GM21390 (cell line): ENCODE data around the gene NXPH3.

Experiments
- ATAC-seq: cut with Tn5 transposase; IDR thresholded peaks from one replicate; pipeline ENCODE4 v1.9.1; 2021; ENCODE audit not compliant: unreplicated experiment

Gene NXPH3

GRCh38 chr17:49576088-49576916 is 631 bp downstream of the NXPH3 start:
- no peak for ATAC-seq

DNA sequence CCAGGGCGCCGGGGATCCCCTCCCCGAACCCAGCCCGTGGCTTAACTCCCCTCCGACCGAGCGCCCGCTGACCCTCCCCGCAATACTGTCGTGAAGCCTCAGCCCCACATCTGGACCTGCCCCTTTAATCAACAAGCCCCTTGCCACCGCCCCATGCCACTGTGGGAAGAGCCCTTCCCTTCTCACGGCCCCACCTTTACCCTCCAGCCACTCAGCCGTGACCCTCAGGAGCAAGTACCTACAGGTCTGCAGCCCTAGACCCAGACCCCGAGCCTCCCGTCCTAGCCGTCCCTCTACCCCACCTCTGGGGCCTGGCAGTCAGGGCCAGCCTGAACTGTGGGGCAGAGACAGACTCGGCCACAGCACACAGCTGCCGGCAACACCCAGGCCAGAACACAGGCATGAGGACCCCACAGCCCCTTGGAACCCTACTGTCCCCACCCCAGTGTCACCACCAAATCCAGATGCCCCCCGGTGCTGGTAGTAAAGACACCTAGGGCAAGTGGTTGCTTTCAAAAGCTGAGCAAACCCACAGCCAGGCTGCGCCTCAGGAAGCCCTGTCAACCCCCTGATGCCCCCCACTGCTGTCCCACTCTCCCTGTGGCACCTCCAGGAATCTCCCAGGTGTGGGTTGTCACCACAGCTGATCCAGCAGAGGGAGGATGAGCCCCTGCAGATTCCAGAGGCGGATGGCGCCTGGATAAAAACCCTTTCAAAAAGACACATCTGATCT is 1.4 kb downstream of the NXPH3 start:
- no peak for ATAC-seq

GRCh38 chr17:49577650-49577934 is 1.9 kb downstream of the NXPH3 start:
- no peak for ATAC-seq

DNA sequence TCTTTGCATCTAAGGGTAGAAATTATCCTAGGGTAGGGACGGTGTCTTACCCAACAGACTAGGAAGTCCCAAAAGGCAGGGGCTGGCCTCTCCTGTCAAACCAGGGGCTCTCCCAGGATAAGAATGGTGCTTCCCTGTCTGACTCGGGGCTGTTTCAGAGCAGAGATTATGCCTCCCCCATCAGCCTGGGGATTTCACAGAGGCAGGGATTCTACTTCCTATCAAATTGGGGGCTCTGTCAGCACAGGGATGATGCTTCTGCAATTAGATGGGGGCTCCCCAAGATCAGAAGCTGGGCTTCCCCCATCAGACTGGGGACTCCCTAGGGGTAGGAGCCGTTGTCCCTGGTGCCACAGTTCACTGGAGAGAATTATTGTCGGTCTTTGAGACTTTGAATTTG is 2.3 kb downstream of the NXPH3 start:
- no peak for ATAC-seq

GRCh38 chr17:49578414-49578813 is 2.7 kb downstream of the NXPH3 start:
- ATAC-seq: no peak

DNA sequence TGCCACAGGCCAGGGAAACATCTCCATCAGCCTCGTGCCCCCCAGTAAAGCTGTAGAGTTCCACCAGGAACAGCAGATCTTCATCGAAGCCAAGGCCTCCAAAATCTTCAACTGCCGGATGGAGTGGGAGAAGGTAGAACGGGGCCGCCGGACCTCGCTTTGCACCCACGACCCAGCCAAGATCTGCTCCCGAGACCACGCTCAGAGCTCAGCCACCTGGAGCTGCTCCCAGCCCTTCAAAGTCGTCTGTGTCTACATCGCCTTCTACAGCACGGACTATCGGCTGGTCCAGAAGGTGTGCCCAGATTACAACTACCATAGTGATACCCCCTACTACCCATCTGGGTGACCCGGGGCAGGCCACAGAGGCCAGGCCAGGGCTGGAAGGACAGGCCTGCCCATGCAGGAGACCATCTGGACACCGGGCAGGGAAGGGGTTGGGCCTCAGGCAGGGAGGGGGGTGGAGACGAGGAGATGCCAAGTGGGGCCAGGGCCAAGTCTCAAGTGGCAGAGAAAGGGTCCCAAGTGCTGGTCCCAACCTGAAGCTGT is 3.4 kb downstream of the NXPH3 start:
- ATAC-seq: no peak

DNA sequence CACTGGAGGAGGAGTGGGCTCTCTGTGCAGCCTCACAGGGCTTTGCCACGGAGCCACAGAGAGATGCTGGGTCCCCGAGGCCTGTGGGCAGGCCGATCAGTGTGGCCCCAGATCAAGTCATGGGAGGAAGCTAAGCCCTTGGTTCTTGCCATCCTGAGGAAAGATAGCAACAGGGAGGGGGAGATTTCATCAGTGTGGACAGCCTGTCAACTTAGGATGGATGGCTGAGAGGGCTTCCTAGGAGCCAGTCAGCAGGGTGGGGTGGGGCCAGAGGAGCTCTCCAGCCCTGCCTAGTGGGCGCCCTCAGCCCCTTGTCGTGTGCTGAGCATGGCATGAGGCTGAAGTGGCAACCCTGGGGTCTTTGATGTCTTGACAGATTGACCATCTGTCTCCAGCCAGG is 3.9 kb downstream of the NXPH3 start:
- no peak for ATAC-seq

DNA sequence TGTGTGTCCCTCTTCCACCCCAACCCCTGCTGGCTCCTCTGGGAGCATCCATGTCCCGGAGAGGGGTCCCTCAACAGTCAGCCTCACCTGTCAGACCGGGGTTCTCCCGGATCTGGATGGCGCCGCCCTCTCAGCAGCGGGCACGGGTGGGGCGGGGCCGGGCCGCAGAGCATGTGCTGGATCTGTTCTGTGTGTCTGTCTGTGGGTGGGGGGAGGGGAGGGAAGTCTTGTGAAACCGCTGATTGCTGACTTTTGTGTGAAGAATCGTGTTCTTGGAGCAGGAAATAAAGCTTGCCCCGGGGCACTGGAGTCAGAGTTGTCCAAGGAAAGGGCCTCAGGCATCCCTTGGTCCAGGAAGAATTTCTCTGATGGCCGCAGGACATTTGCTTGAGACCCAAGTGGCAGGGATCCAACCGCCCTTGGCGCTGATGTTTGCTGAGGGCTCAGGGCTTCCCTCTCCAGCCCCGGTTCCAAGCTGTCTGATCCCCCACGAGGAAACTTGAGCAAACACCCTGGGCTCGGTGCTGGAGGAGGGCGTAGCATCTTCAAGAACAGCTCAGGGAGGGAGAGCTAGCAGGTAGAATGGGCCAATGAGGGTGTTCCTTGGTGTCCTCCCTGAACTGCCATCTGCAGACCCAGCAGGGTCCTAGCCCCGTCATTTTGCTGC is 4.5 kb downstream of the NXPH3 start:
- no peak for ATAC-seq

DNA sequence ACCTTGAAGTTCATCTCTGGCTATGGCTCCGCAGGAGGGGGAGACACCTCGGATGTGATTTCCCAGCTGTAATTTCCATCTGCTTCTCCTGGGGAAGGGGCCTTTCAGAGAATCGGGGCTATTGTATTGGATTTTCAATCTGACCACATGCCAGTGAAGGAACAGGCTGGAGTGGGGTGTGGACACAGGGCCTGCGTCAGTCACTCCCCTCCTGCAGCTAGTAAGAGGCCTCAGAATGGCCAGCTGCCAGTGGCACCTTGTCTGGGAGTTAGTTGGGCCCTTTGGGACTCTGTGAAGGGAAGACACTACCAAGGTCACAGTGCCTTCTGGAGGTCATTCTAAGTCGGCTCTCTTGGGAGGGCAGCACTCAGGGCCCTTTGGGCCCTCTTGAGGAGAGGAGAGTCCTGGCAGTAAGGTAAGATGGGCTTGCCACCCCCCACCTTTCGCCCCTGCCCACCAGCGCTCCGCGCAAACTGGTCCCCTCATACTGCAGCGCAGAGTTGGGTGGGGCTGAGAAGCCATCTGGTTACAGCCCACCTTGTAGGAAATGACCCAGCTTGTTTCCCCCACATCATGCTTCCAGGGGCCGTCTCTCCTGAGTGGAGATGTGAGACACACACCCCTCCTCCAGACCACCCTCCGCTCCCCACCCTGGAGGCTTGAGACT is 5.4 kb downstream of the NXPH3 start:
- no peak for ATAC-seq

GRCh38 chr17:49581648-49581998 is 6.0 kb downstream of the NXPH3 start:
- no peak for ATAC-seq

GRCh38 chr17:49582055-49582722 is 6.5 kb downstream of the NXPH3 start:
- no peak for ATAC-seq

DNA sequence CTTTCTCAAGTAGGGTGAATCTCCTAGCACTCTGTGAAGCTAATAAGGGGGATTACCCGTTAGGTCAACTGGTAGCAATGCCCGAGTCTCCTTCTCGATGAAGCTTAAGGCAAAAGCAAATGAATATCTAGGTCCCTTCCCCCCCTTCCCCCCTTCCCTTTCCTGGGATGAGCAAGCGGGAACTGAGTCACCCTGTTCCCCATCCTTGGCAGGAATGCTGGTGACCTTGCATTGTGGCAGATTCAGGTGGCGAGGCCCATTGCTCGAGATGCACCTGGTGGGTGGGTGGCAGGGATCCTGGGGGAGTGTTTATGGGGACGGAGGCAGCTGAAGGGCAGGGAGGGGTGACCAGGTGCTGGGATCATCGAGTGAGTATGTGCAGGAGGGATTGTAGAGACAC is 7.1 kb downstream of the NXPH3 start:
- no peak for ATAC-seq

- no peak for ATAC-seq
These were observed 7.6 kb downstream of the NXPH3 start for GRCh38 chr17:49583226-49583625.

DNA sequence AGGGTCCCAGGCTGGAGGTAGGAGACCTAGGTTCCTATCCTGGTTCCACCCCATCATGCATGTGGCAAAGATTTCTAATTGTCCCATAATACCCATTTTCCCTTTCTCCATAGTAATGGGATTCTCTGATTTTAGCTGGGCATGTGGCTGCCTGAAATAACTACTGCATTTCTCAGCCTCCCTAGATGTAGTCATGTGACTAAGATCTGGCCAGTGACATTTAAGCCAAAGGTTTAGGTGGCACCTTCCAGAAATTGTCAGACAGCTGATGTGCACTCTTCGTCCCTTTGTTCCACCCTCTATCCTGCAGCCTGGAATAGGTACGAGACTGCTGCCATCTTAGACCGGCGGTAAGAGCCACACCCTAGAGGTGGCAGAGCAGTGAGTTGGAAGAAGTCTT is 8.2 kb downstream of the NXPH3 start:
- ATAC-seq: no peak

- no peak for ATAC-seq
These were observed 9.9 kb downstream of the NXPH3 start for GRCh38 chr17:49585422-49586027.

GRCh38 chr17:49587366-49588073 is 11.8 kb downstream of the NXPH3 start:
- no peak for ATAC-seq

- no peak for ATAC-seq
These were observed 12.6 kb downstream of the NXPH3 start for GRCh38 chr17:49588312-49588711.

GRCh38 chr17:49588726-49589576 is 13.3 kb downstream of the NXPH3 start:
- ATAC-seq: no peak

GRCh38 chr17:49589577-49589927 is 13.9 kb downstream of the NXPH3 start:
- ATAC-seq: no peak
